ENCODE data around the gene RPP21. TPM values are rescaled to one million over a fixed set of nuclear protein-coding genes. Genes with fewer than 3 reads are reported as not detected.
A peak's percentile ranks its signal among the peaks of the same experiment; 100 is the strongest.

The RPP21 gene
- total RNA-seq, 1 experiment from 2014 or later: 58.9 TPM

DNA sequence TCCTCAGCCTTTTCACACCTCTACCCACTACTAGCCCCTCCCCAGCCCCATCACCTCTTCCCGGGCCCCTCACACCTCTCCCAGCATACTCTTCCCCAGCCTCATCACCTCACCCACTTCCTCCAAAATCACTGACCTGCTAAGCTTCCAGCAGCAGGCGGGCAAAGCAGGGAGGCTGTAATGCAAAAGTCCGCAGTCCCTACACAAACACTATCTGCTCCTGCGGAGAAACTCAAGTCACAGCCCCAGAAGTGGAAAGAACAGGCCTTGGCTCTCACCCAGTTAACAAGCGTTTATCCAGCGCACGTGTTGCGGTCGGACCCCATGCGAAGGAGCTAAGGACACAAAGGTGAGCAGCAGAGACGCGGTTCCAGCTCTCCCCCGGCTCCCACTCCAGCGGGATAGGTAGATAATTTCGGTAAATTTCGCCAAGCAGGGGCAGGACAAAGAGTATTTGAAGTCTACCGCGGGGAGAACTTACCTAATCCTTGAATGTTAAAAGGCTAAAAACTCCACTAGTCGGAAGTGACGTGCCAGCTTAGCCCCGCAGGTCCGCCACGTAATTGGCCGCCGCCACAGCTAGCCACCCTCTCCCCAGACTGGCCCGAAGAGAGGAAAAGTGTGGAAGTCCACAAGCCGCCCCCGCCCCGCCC lies 19.0 kb upstream of the RPP21 start:
- no peak for TF ChIP-seq EZH2 (IDR thresholded peaks at IDR 0.05; ENCODE audit: low read depth)
- TF ChIP-seq, protein P1, sequence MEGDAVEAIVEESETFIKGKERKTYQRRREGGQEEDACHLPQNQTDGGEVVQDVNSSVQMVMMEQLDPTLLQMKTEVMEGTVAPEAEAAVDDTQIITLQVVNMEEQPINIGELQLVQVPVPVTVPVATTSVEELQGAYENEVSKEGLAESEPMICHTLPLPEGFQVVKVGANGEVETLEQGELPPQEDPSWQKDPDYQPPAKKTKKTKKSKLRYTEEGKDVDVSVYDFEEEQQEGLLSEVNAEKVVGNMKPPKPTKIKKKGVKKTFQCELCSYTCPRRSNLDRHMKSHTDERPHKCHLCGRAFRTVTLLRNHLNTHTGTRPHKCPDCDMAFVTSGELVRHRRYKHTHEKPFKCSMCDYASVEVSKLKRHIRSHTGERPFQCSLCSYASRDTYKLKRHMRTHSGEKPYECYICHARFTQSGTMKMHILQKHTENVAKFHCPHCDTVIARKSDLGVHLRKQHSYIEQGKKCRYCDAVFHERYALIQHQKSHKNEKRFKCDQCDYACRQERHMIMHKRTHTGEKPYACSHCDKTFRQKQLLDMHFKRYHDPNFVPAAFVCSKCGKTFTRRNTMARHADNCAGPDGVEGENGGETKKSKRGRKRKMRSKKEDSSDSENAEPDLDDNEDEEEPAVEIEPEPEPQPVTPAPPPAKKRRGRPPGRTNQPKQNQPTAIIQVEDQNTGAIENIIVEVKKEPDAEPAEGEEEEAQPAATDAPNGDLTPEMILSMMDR (conservative IDR thresholded peaks at IDR 0.05): no peak
- H3K79me2 ChIP-seq (ENCODE audit: low read depth): peaks cover 60% of the 10 kb centered on the region
- H3K36me3 ChIP-seq (ENCODE audit: low read depth): peaks cover 17% of the 10 kb centered on the region
- H3F3A ChIP-seq (ENCODE audit: insufficient read depth, low read depth): peaks cover 28% of the 10 kb centered on the region; the same call in 1 of the 2 replicates
- H3K27me3 ChIP-seq (ENCODE audit: insufficient read depth, low read depth): no peaks in the 10 kb centered on the region
- peak overlapping the region; percentile 82 for H3K27ac ChIP-seq
- CTCF ChIA-PET: no interaction called here
- peak overlapping the region; percentile 92 for H2AFZ ChIP-seq
- POLR2A ChIA-PET (ENCODE audit: unreplicated experiment): interaction anchor here (0.5 to 0.7 kb wide), 5 partner anchors 12 to 1216 kb away, joined by 3 to 10 read pairs (median 4); partner anchors contain the start of gene DDX39B
- BruUV-seq (replicated peaks): no TSS peak
- H4K20me1 ChIP-seq (ENCODE audit: insufficient read depth): peaks cover 39% of the 10 kb centered on the region
- DNase-seq: peak; percentile 63 to 72
- peak overlapping the region; percentile 91 for H3K4me3 ChIP-seq
- no peaks in the 10 kb centered on the region for H3K9me2 ChIP-seq (ENCODE audit: insufficient read depth)
- peak overlapping the region; percentile 98 for H3K4me2 ChIP-seq
- H3K4me1 ChIP-seq (replicated peaks; ENCODE audit: insufficient read depth): peaks cover 20% of the 10 kb centered on the region
- intact Hi-C loops (cut with micrococcal nuclease; ENCODE audit: unreplicated experiment): loop anchor here (5.0 kb wide), 3 partner anchors 114 to 264 kb away; partner anchors contain the start of genes POLR1H and TRIM26
- H3K9me3 ChIP-seq (ENCODE audit: insufficient read depth, low read depth): no peaks in the 10 kb centered on the region

DNA sequence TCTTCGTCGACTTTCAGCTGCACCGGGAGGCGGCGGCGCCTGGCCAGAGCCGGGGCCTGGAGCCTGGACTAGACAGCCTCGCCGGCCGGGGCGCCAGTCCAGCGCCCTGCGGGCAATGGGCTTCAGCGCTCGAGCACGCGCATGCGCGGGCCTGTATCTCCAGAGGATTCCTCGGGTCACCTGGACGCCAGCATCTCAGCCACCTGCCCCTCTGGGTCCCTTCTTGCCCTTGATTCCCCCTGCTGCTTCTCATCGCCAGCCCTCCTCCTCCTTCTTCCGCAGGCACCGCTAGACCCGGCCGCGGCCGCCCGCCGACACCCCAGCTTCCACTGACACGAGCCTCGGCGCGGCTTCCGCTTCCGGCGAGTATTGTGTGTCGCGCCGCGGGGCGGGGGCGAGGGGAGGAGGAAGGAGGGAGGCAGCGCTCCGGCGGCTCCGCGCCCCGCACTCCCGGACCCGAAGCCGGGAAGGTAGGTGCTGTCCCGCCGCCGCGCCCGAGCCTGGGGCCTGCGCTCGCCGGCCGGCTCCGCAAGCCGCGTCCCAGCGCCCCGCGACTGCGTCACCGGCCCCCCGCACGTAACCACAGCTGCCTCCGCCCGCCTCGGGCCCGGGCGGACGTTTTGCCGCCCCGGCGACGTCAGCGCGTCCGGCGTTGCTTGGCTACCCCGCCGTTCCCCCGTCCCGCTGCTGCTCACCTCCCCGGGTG lies 18.3 kb upstream of the RPP21 start, which contains the start of gene TRIM39:
TRIM39 (plus strand) TSS at position 402 of the 706 bp plus-strand sequence. CDS start 2,391 bp downstream, outside the sequence.
- Histone ChIP-seq H3K9me3 (ENCODE audit: insufficient read depth, low read depth) (no peaks in the 10 kb centered on the region), H2AFZ (peak within 1 kb of the TSS; percentile 92), H3K79me2 (ENCODE audit: low read depth) (peaks cover 53% of the 10 kb centered on the region), H3K27ac (peak within 1 kb of the TSS; percentile 82), H3K27me3 (ENCODE audit: insufficient read depth, low read depth) (no peaks in the 10 kb centered on the region), H3K4me2 (peak within 1 kb of the TSS; percentile 98), H3F3A (ENCODE audit: insufficient read depth, low read depth) (peaks cover 29% of the 10 kb centered on the region; the same call in 1 of the 2 replicates), H3K9me2 (ENCODE audit: insufficient read depth) (no peaks in the 10 kb centered on the region), H3K4me3 (peak within 1 kb of the TSS; percentile 91), H3K4me1 (replicated peaks; ENCODE audit: insufficient read depth) (peaks cover 20% of the 10 kb centered on the region), H4K20me1 (ENCODE audit: insufficient read depth) (peaks cover 36% of the 10 kb centered on the region), H3K36me3 (ENCODE audit: low read depth) (peaks cover 17% of the 10 kb centered on the region)
- CTCF ChIA-PET: no interaction called here
- no peak for TF ChIP-seq EZH2 (IDR thresholded peaks at IDR 0.05; ENCODE audit: low read depth)
- TF ChIP-seq, protein P1 (conservative IDR thresholded peaks at IDR 0.05): no peak
- DNase-seq: peak; percentile 62 to 86
- intact Hi-C loops (cut with micrococcal nuclease; ENCODE audit: unreplicated experiment): loop anchor here (5.0 kb wide), 3 partner anchors 114 to 264 kb away; partner anchors contain the start of genes POLR1H and TRIM26
- POLR2A ChIA-PET (ENCODE audit: unreplicated experiment): interaction anchor here (0.6 kb wide), 3 partner anchors 114 to 616 kb away, joined by 5 to 10 read pairs (median 9); no protein-coding TSS in a partner anchor
- BruUV-seq (replicated peaks): no TSS peak

DNA sequence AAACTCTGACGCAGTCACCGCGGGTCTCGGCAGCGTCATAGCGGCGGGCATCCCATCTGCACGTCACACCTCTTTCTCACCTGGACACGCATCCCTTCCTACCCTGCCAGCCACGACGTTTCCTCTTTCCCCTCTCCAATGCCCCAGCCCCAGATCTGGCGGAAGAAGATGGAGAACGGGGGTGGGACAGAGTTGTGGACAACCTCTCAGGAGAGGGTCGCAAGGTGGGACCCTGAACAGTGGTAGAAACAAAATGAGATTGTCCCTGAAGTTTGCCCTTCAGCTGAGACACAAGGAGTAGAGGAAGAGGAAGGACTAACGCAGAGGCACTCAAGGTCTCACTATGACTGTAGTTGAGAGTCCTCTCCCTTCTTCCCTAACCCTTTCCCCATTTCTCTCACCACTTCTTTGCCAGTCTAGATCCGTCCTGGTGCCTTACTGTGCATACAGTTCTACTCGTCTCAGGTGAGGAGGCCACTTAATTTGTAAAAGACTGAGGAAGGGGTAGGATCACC lies 17.7 kb upstream of the RPP21 start:
- H3K27me3 ChIP-seq (ENCODE audit: insufficient read depth, low read depth): no peaks in the 10 kb centered on the region
- H3K4me1 ChIP-seq (replicated peaks; ENCODE audit: insufficient read depth): peaks cover 20% of the 10 kb centered on the region
- peaks cover 47% of the 10 kb centered on the region for H3K79me2 ChIP-seq (ENCODE audit: low read depth)
- ChIA-PET CTCF (no interaction called here), POLR2A (ENCODE audit: unreplicated experiment) (interaction anchor here (0.6 kb wide), 1 partner anchor 245 kb away, joined by 5 read pairs; no protein-coding TSS in a partner anchor)
- no peaks in the 10 kb centered on the region for H3K9me2 ChIP-seq (ENCODE audit: insufficient read depth)
- no peaks in the 10 kb centered on the region for H3K9me3 ChIP-seq (ENCODE audit: insufficient read depth, low read depth)
- peak overlapping the region; percentile 92 for H2AFZ ChIP-seq
- peaks cover 17% of the 10 kb centered on the region for H3K36me3 ChIP-seq (ENCODE audit: low read depth)
- no TSS peak for BruUV-seq (replicated peaks)
- peak overlapping the region; percentile 98 for H3K4me2 ChIP-seq
- intact Hi-C loops (cut with micrococcal nuclease; ENCODE audit: unreplicated experiment): loop anchor here (5.0 kb wide), 3 partner anchors 115 to 265 kb away; partner anchors contain the start of genes POLR1H and TRIM26
- H3K4me3 ChIP-seq: peak overlapping the region; percentile 91
- H3K27ac ChIP-seq: peak overlapping the region; percentile 82
- peaks cover 31% of the 10 kb centered on the region; the same call in 1 of the 2 replicates for H3F3A ChIP-seq (ENCODE audit: insufficient read depth, low read depth)
- no peak for DNase-seq
- peaks cover 30% of the 10 kb centered on the region for H4K20me1 ChIP-seq (ENCODE audit: insufficient read depth)
- TF ChIP-seq, protein P1 (conservative IDR thresholded peaks at IDR 0.05): no peak
- TF ChIP-seq EZH2 (IDR thresholded peaks at IDR 0.05; ENCODE audit: low read depth): no peak

Data from PC-9 (cell line).